HEK293 (cell line): ENCODE results near the gene RIBC2.
"Not testable (repeated sequence)": the region's sequence is repeated elsewhere in the genome, so short reads cannot be mapped to it uniquely, and the experiment has no call there.

Source experiments
- CTCF ChIA-PET: fragments of 350-600 bp; formaldehyde crosslinking; extraction: SDS; loops from one replicate; lab custom pipeline; 2021; ENCODE audit warnings: antibody characterized with exemption; lab: Yijun Ruan, JAX
- POLR2A ChIA-PET: fragments of 300-600 bp; formaldehyde crosslinking; extraction: SDS; loops from one replicate; lab custom pipeline; 2020; ENCODE audit warnings: antibody characterized with exemption, inconsistent platforms; lab: Yijun Ruan, JAX
- H3K27ac ChIP-seq: fragments of 200-500 bp; sonication (Bioruptor generic); 2 replicates; pipeline ENCODE4 v1.5.1; 2014; ENCODE audit warnings: low read depth, low read length, control low read depth, inconsistent platforms; ENCODE audit errors: extremely low read depth
- H3K36me3 ChIP-seq, 2 experiments: fragments of 200-500 bp in 1 of 2; sonication (Bioruptor generic) in 1 of 2; 1 replicate in 1 of 2; 2 replicates in 1 of 2; pipeline ENCODE4 v1.5.1; 2014 to 2017; ENCODE audit warnings: inconsistent platforms in 2 of 2, low read length in 2 of 2; ENCODE audit not compliant: control insufficient read depth in 2 of 2, insufficient read depth in 1 of 2
- H3K4me1 ChIP-seq: fragments of 200-500 bp; sonication (Bioruptor generic); 2 replicates; pipeline ENCODE4 v1.5.1; 2014; ENCODE audit warnings: mild to moderate bottlenecking, low read length, inconsistent platforms; ENCODE audit not compliant: control insufficient read depth, insufficient read depth
- H3K4me3 ChIP-seq: 2 replicates; pipeline ENCODE4 v1.5.1; 2011; ENCODE audit warnings: low read depth, mild to moderate bottlenecking, control low read depth, low read length, moderate library complexity
- H3K9me3 ChIP-seq: fragments of 200-500 bp; sonication (Bioruptor generic); 2 replicates; pipeline ENCODE4 v1.5.1; 2014; ENCODE audit warnings: low read depth, low read length, inconsistent platforms; ENCODE audit not compliant: control insufficient read depth, insufficient read depth
- EGR2 ChIP-seq: fragments of 450-650 bp; formaldehyde crosslinking; IDR thresholded peaks from 2 replicates; pipeline ENCODE4 v1.5.1; 2016; ENCODE audit warnings: low read depth, missing biosample characterization, missing genetic modification characterization
- KLF1 ChIP-seq: fragments of 450-650 bp; formaldehyde crosslinking; IDR thresholded peaks from 2 replicates; pipeline ENCODE4 v1.5.1; 2016; ENCODE audit warnings: missing biosample characterization, missing genetic modification characterization
- SCRT1 ChIP-seq: fragments of 450-650 bp; formaldehyde crosslinking; IDR thresholded peaks from 2 replicates; pipeline ENCODE4 v1.5.1; 2016; ENCODE audit warnings: missing biosample characterization, missing genetic modification characterization, borderline replicate concordance
- TRIM28 ChIP-seq: IDR thresholded peaks from 2 replicates; pipeline ENCODE4 v1.6.1; 2011; ENCODE audit warnings: low read length, control low read depth, borderline replicate concordance
- ZBTB17 ChIP-seq: fragments of 450-650 bp; formaldehyde crosslinking; IDR thresholded peaks from 2 replicates; pipeline ENCODE4 v1.5.1; 2016; ENCODE audit warnings: missing biosample characterization, missing genetic modification characterization
- ZFHX2 ChIP-seq: fragments of 450-650 bp; formaldehyde crosslinking; conservative IDR thresholded peaks from 2 replicates; pipeline ENCODE4 v1.5.1; 2016; ENCODE audit warnings: missing biosample characterization, missing genetic modification characterization
- ZNF211 ChIP-seq: fragments of 450-650 bp; formaldehyde crosslinking; IDR thresholded peaks from 2 replicates; pipeline ENCODE4 v1.5.1; 2016; ENCODE audit warnings: low read depth, missing biosample characterization, missing genetic modification characterization
- ZNF404 ChIP-seq: fragments of 450-650 bp; formaldehyde crosslinking; IDR thresholded peaks from 2 replicates; pipeline ENCODE4 v1.5.1; 2017; ENCODE audit warnings: missing biosample characterization, missing genetic modification characterization
- ZNF501 ChIP-seq: fragments of 450-650 bp; formaldehyde crosslinking; IDR thresholded peaks from 2 replicates; pipeline ENCODE4 v1.5.1; 2016; ENCODE audit warnings: missing biosample characterization, missing genetic modification characterization
- ZSCAN16 ChIP-seq: fragments of 450-650 bp; formaldehyde crosslinking; IDR thresholded peaks from 2 replicates; pipeline ENCODE4 v1.5.1; 2016; ENCODE audit warnings: missing biosample characterization, missing genetic modification characterization
- ZSCAN30 ChIP-seq: fragments of 450-650 bp; IDR thresholded peaks from 2 replicates; pipeline ENCODE4 v1.5.1; 2018; ENCODE audit warnings: missing biosample characterization, mild to moderate bottlenecking, missing genetic modification characterization, moderate library complexity
- TF ChIP-seq, protein P1 (sequence below): fragments of 450-650 bp; formaldehyde crosslinking; IDR thresholded peaks from 2 replicates; pipeline ENCODE4 v1.5.1; 2016; ENCODE audit warnings: missing biosample characterization, missing genetic modification characterization
- TF ChIP-seq, protein P2 (sequence below): fragments of 450-650 bp; formaldehyde crosslinking; IDR thresholded peaks from 2 replicates; pipeline ENCODE4 v1.5.1; 2016; ENCODE audit warnings: missing biosample characterization, missing genetic modification characterization
- TF ChIP-seq, protein P3 (sequence below): fragments of 450-650 bp; formaldehyde crosslinking; IDR thresholded peaks from 2 replicates; pipeline ENCODE4 v1.5.1; 2016; ENCODE audit warnings: missing biosample characterization, missing genetic modification characterization, borderline replicate concordance
- TF ChIP-seq, protein P4 (sequence below): fragments of 450-650 bp; formaldehyde crosslinking; IDR thresholded peaks from 2 replicates; pipeline ENCODE4 v1.5.1; 2016; ENCODE audit warnings: missing biosample characterization, missing genetic modification characterization

RIBC2 gene

DNA sequence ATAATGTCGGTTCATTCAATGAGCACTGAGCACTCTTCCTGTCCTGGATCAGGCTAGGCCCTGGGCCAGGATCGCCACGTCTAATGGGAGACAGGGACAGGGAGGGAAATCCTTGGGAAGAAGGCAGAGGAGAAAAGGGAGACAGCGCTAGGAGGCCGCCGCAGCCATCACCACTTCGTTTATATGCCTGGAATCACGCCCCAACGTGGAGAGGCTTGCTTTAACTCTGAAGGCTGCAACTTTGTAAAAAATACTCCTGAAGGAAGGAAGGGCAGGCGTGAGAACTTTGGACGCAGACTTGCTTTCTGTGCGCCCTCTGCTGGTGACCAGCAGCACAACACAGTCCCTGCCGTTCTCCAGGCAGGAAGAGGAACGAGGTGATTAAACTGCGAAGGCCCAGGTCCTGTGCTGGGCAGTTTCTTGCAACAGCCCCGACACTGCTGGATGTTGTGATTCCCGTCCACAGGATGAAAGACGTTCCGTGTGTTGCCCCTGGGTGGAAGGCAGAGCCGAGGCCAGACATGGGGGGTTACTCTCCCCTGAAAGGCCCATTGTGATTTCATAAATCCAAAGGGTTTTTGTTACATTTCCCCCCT is 22.1 kb downstream of the RIBC2 start (continued):
- TF ChIP-seq TRIM28 (peak; percentile 83), KLF1 (tag by site-specific recombination) (no peak), ZBTB17 (peak; percentile 72), ZSCAN16 (no peak), ZSCAN30 (tag by site-specific recombination) (peak; percentile 61; the same call in 1 of the 2 replicates)
- TF ChIP-seq, protein P1, sequence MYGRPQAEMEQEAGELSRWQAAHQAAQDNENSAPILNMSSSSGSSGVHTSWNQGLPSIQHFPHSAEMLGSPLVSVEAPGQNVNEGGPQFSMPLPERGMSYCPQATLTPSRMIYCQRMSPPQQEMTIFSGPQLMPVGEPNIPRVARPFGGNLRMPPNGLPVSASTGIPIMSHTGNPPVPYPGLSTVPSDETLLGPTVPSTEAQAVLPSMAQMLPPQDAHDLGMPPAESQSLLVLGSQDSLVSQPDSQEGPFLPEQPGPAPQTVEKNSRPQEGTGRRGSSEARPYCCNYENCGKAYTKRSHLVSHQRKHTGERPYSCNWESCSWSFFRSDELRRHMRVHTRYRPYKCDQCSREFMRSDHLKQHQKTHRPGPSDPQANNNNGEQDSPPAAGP (tag by site-specific recombination): peak; percentile 73; the same call in 1 of the 2 replicates
- TF ChIP-seq, protein P2, sequence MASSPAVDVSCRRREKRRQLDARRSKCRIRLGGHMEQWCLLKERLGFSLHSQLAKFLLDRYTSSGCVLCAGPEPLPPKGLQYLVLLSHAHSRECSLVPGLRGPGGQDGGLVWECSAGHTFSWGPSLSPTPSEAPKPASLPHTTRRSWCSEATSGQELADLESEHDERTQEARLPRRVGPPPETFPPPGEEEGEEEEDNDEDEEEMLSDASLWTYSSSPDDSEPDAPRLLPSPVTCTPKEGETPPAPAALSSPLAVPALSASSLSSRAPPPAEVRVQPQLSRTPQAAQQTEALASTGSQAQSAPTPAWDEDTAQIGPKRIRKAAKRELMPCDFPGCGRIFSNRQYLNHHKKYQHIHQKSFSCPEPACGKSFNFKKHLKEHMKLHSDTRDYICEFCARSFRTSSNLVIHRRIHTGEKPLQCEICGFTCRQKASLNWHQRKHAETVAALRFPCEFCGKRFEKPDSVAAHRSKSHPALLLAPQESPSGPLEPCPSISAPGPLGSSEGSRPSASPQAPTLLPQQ (tag by site-specific recombination): peak; percentile 48; the same call in 1 of the 2 replicates
- TF ChIP-seq, protein P3, sequence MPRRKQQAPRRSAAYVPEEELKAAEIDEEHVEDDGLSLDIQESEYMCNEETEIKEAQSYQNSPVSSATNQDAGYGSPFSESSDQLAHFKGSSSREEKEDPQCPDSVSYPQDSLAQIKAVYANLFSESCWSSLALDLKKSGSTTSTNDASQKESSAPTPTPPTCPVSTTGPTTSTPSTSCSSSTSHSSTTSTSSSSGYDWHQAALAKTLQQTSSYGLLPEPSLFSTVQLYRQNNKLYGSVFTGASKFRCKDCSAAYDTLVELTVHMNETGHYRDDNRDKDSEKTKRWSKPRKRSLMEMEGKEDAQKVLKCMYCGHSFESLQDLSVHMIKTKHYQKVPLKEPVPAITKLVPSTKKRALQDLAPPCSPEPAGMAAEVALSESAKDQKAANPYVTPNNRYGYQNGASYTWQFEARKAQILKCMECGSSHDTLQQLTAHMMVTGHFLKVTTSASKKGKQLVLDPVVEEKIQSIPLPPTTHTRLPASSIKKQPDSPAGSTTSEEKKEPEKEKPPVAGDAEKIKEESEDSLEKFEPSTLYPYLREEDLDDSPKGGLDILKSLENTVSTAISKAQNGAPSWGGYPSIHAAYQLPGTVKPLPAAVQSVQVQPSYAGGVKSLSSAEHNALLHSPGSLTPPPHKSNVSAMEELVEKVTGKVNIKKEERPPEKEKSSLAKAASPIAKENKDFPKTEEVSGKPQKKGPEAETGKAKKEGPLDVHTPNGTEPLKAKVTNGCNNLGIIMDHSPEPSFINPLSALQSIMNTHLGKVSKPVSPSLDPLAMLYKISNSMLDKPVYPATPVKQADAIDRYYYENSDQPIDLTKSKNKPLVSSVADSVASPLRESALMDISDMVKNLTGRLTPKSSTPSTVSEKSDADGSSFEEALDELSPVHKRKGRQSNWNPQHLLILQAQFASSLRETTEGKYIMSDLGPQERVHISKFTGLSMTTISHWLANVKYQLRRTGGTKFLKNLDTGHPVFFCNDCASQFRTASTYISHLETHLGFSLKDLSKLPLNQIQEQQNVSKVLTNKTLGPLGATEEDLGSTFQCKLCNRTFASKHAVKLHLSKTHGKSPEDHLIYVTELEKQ (tag by site-specific recombination): no peak

DNA sequence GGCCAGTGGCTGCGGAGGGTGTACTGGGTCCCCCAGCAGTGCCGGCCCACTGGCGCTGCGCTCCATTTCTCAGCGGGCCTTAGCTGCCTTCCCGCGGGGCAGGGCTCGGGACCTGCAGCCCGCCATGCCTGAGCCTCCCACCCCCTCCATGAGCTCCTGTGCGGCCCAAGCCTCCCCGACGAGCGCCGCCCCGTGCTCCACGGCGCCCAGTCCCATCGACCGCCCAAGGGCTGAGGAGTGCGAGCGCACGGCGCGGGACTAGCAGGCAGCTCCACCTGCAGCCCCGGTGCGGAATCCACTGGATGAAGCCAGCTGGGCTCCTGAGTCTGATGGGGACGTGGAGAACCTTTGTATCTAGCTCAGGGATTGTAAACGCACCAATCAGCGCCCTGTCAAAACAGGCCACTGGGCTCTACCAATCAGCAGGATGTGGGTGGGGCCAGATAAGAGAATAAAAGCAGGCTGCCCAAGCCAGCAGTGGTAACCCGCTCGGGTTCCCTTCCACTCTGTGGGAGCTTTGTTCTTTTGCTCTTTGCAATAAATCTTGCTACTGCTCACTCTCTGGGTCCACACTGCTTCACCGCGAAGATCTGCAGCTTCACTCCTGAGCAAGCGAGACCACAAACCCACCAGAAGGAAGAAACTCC is 23.5 kb downstream of the RIBC2 start:
- POLR2A ChIA-PET, H3K36me3 ChIP-seq, H3K27ac ChIP-seq, H3K9me3 ChIP-seq, H3K4me3 ChIP-seq, H3K4me1 ChIP-seq: not testable (repeated sequence)
- CTCF ChIA-PET: interaction anchor here (0.6 to 1.8 kb wide), 12 partner anchors 22 to 508 kb away, joined by 3 to 8 read pairs (median 4); no protein-coding TSS in a partner anchor

DNA sequence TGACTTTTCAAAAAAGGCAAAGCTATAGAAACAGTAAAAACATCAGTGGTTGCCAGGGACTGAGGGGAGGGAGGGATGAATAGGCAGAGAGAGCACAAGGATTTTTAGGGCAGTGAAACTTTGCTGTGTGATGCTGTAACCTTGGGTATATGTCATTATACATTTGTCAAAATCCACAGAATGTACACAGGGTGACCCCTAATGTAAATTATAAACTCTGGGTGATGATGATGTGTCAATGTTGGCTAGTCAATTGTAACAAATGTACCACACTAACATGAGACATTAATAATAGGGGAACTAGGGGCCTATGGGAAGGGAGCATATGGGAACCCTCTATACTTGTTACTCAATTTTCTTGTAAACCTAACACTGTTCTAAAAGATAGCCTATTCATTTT is 24.8 kb downstream of the RIBC2 start:
- TF ChIP-seq EGR2: no peak
- TF ChIP-seq, protein P4, sequence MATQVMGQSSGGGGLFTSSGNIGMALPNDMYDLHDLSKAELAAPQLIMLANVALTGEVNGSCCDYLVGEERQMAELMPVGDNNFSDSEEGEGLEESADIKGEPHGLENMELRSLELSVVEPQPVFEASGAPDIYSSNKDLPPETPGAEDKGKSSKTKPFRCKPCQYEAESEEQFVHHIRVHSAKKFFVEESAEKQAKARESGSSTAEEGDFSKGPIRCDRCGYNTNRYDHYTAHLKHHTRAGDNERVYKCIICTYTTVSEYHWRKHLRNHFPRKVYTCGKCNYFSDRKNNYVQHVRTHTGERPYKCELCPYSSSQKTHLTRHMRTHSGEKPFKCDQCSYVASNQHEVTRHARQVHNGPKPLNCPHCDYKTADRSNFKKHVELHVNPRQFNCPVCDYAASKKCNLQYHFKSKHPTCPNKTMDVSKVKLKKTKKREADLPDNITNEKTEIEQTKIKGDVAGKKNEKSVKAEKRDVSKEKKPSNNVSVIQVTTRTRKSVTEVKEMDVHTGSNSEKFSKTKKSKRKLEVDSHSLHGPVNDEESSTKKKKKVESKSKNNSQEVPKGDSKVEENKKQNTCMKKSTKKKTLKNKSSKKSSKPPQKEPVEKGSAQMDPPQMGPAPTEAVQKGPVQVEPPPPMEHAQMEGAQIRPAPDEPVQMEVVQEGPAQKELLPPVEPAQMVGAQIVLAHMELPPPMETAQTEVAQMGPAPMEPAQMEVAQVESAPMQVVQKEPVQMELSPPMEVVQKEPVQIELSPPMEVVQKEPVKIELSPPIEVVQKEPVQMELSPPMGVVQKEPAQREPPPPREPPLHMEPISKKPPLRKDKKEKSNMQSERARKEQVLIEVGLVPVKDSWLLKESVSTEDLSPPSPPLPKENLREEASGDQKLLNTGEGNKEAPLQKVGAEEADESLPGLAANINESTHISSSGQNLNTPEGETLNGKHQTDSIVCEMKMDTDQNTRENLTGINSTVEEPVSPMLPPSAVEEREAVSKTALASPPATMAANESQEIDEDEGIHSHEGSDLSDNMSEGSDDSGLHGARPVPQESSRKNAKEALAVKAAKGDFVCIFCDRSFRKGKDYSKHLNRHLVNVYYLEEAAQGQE (tag by site-specific recombination): no peak
- no peak for TF ChIP-seq ZNF211 (tag by site-specific recombination)
- no peak for TF ChIP-seq ZNF404 (tag by site-specific recombination)
- no peak for TF ChIP-seq SCRT1
- no peak for TF ChIP-seq ZNF501
- no peak for TF ChIP-seq ZFHX2
- no peak overlapping the region for H3K4me3 ChIP-seq
- H3K36me3 ChIP-seq: no peaks in the 10 kb centered on the region
- no peaks in the 10 kb centered on the region for H3K9me3 ChIP-seq
- POLR2A ChIA-PET: no interaction called here
- CTCF ChIA-PET: interaction anchor here (0.7 to 1.8 kb wide), 2 partner anchors 16 to 116 kb away, joined by 3 to 8 read pairs; no protein-coding TSS in a partner anchor
- H3K4me1 ChIP-seq: no peaks in the 10 kb centered on the region
- no peak overlapping the region for H3K27ac ChIP-seq

DNA sequence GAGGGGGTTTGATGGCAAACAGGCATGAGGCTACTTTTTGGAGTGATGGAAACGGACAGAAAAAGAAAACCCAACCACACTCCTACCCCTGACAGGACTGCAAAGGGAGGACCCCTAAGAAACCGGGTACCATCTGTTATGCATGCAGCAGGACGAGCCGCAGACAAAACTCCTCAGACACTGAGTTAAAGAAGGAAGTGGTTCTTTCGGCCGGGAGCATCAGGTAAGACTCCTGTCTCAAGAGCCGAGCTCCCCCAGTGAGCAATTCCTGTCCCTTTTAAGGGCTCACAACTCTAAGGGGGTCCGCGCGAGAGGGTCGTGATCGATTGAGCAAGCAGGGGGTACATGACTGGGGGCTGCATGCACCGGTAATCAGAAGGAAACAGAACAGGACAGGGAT is 27.2 kb downstream of the RIBC2 start:
- H3K9me3 ChIP-seq, H3K4me3 ChIP-seq, POLR2A ChIA-PET, H3K36me3 ChIP-seq, H3K27ac ChIP-seq, H3K4me1 ChIP-seq: not testable (repeated sequence)
- CTCF ChIA-PET: interaction anchor here (0.6 to 6.3 kb wide), 6 partner anchors 28 to 172 kb away, joined by 3 to 63 read pairs (median 5); no protein-coding TSS in a partner anchor
